ENCODE data around the gene A2ML1. TPM values are rescaled to one million over a fixed set of nuclear protein-coding genes. Genes with fewer than 3 reads are reported as not detected.

A2ML1 gene
- total RNA-seq, 1 donor from 2014 or later: not detected

DNA sequence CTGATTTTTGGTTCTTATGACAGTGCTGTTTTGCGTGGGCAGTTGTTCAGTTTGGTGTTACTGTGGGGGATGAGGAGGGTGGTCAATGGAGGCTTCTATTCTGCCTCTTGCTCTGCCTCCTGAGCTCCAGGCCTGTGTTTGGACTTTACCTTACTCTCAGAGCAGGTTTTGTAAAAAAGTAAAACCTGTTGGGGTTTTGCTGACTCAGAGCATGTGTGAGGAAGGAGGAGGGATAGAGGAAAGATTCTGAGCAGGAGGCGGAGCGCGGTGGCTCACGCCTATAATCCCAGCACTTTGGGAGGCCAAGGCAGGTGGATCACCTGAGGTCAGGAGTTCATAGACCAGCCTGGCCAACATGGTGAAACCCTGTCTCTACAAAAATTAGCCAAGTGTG, 6.7 kb downstream of the A2ML1 start:
- no peaks in the 10 kb centered on the region for H3K4me1 Mint-ChIP-seq (ENCODE audit: low read depth, unreplicated experiment)
- no peak overlapping the region for H3K4me3 Mint-ChIP-seq (ENCODE audit: unreplicated experiment)
- no peak overlapping the region for H3K27ac Mint-ChIP-seq (ENCODE audit: unreplicated experiment)
- no peak for DNase-seq
- no peaks in the 10 kb centered on the region for H3K9me3 Mint-ChIP-seq (ENCODE audit: unreplicated experiment)
- H3K36me3 Mint-ChIP-seq (ENCODE audit: unreplicated experiment): no peaks in the 10 kb centered on the region
- TF ChIP-seq, protein P1, sequence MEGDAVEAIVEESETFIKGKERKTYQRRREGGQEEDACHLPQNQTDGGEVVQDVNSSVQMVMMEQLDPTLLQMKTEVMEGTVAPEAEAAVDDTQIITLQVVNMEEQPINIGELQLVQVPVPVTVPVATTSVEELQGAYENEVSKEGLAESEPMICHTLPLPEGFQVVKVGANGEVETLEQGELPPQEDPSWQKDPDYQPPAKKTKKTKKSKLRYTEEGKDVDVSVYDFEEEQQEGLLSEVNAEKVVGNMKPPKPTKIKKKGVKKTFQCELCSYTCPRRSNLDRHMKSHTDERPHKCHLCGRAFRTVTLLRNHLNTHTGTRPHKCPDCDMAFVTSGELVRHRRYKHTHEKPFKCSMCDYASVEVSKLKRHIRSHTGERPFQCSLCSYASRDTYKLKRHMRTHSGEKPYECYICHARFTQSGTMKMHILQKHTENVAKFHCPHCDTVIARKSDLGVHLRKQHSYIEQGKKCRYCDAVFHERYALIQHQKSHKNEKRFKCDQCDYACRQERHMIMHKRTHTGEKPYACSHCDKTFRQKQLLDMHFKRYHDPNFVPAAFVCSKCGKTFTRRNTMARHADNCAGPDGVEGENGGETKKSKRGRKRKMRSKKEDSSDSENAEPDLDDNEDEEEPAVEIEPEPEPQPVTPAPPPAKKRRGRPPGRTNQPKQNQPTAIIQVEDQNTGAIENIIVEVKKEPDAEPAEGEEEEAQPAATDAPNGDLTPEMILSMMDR (IDR thresholded peaks at IDR 0.05; ENCODE audit: partially characterized antibody, unreplicated experiment): no peak
- H3K27me3 Mint-ChIP-seq (ENCODE audit: unreplicated experiment): no peaks in the 10 kb centered on the region

DNA sequence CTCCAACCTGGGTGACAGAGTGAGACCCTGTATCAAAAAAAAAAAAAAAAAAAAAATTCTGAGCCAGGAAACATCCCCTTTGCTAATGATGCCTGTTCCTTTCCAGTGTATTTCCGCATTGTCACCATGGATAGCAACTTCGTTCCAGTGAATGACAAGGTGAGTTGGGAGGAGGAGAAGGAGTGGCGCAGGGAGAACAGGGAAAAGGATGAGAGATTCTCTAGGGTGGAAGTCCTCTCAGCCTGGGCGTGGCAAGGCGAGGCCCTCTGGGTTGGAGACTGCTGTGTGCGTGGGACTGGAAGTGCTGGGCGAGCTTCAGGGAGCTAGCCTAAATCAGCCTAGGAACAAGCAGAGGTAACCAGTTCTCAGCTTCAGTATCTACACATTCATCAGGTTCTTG, 7.2 kb downstream of the A2ML1 start:
- Mint-ChIP-seq H3K27ac (ENCODE audit: unreplicated experiment) (no peak overlapping the region), H3K36me3 (ENCODE audit: unreplicated experiment) (no peaks in the 10 kb centered on the region), H3K27me3 (ENCODE audit: unreplicated experiment) (no peaks in the 10 kb centered on the region), H3K4me3 (ENCODE audit: unreplicated experiment) (no peak overlapping the region), H3K4me1 (ENCODE audit: low read depth, unreplicated experiment) (no peaks in the 10 kb centered on the region), H3K9me3 (ENCODE audit: unreplicated experiment) (no peaks in the 10 kb centered on the region)
- no peak for DNase-seq
- TF ChIP-seq, protein P1 (IDR thresholded peaks at IDR 0.05; ENCODE audit: partially characterized antibody, unreplicated experiment): no peak

DNA sequence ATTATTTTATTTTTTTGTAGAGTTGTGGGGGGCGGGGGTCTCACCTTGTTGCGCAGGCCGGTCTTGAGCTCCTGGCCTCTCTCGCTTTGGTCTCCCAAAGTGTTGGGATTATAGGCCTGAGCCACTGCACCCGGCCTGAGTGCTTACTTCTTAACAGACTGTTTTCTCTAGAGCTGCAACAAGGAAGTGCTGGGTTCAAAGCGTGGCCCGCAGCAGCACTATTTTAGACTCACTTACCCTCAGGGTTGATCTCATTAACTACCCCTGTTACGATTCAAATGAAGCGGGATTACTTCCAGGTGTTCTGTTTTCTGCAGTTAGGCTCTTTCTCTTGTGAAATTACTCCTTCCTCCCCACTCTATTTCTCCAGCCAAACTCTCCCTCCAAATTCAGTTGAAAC, 8.7 kb downstream of the A2ML1 start:
- no peaks in the 10 kb centered on the region for H3K27me3 Mint-ChIP-seq (ENCODE audit: unreplicated experiment)
- TF ChIP-seq, protein P1 (IDR thresholded peaks at IDR 0.05; ENCODE audit: partially characterized antibody, unreplicated experiment): no peak
- H3K27ac Mint-ChIP-seq (ENCODE audit: unreplicated experiment): no peak overlapping the region
- DNase-seq: no peak
- no peaks in the 10 kb centered on the region for H3K9me3 Mint-ChIP-seq (ENCODE audit: unreplicated experiment)
- no peak overlapping the region for H3K4me3 Mint-ChIP-seq (ENCODE audit: unreplicated experiment)
- H3K4me1 Mint-ChIP-seq (ENCODE audit: low read depth, unreplicated experiment): no peaks in the 10 kb centered on the region
- H3K36me3 Mint-ChIP-seq (ENCODE audit: unreplicated experiment): no peaks in the 10 kb centered on the region

DNA sequence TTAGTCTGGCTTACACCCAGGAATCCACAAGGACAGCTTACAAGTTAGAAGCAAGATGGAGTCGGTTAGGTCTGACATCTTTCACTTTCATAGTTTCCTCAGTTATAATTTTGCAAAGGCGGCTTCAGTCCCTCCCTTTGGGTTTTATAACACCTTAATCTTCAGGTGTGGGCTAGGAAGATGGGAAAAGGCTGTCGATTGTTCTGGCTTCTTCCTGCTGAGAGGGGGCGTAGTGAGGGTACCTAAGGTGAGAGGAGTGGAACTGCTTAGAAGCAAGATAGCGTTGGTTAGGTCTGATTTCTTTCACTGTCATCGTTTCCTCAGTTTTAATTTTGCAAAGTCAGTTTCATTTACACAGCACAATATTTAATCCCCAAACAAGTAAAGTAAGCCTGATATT, 10.1 kb downstream of the A2ML1 start:
- Mint-ChIP-seq H3K27ac (ENCODE audit: unreplicated experiment) (no peak overlapping the region), H3K9me3 (ENCODE audit: unreplicated experiment) (no peaks in the 10 kb centered on the region), H3K4me1 (ENCODE audit: low read depth, unreplicated experiment) (no peaks in the 10 kb centered on the region), H3K36me3 (ENCODE audit: unreplicated experiment) (no peaks in the 10 kb centered on the region), H3K4me3 (ENCODE audit: unreplicated experiment) (no peak overlapping the region), H3K27me3 (ENCODE audit: unreplicated experiment) (peaks cover 2% of the 10 kb centered on the region)
- TF ChIP-seq, protein P1 (IDR thresholded peaks at IDR 0.05; ENCODE audit: partially characterized antibody, unreplicated experiment): no peak
- no peak for DNase-seq

DNA sequence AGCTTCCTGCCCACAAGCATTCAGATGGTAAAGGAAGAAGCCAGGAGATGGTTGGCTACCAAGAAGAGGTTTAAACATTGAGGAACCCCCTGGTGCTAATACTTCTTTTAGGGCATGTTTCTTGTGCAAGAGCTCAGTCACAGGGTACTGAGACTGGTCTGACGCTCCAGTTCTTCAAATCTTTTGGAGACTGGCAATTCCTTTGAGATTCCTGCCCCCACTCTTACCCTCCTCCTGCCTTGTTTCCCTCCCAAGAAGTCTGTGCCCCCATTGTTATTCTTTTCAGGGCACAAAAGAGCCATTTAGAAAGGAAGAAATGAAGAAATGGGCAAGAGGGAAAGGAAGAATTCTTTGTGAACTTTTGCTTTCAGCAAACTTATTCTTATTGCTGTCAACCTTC, 11.8 kb downstream of the A2ML1 start:
- no peaks in the 10 kb centered on the region for H3K4me1 Mint-ChIP-seq (ENCODE audit: low read depth, unreplicated experiment)
- H3K27ac Mint-ChIP-seq (ENCODE audit: unreplicated experiment): no peak overlapping the region

More for the DNA sequence above, 11.8 kb downstream of the A2ML1 start:
- Mint-ChIP-seq H3K36me3 (ENCODE audit: unreplicated experiment) (no peaks in the 10 kb centered on the region), H3K4me3 (ENCODE audit: unreplicated experiment) (no peak overlapping the region), H3K27me3 (ENCODE audit: unreplicated experiment) (peaks cover 2% of the 10 kb centered on the region), H3K9me3 (ENCODE audit: unreplicated experiment) (no peaks in the 10 kb centered on the region)
- DNase-seq: no peak
- TF ChIP-seq, protein P1 (IDR thresholded peaks at IDR 0.05; ENCODE audit: partially characterized antibody, unreplicated experiment): no peak
